Uterus (tissue), 4 donors: ENCODE measurements around the gene GPR27. TPM values are rescaled to one million over a fixed set of nuclear protein-coding genes. Genes with fewer than 3 reads are reported as not detected.

Source experiments
- DNase-seq, 2 donors: peaks; one replicate each; pipeline ENCODE4 v3.0.0-alpha.2; 2019 to 2020
- H3K27ac ChIP-seq, 2 donors: fragments of 200-600 bp; sonication (generic); 1 replicate in 1 of 2; 2 replicates in 1 of 2; pipeline ENCODE4 v1.5.1; 2016 to 2018
- H3K27me3 ChIP-seq, 2 donors: fragments of 200-600 bp; sonication (generic); one replicate each; pipeline ENCODE4 v1.5.1; 2018 to 2019; ENCODE audit warnings: control low read depth in 1 of 2
- H3K36me3 ChIP-seq, 2 donors: fragments of 200-600 bp; sonication (generic); one replicate each; pipeline ENCODE4 v1.5.1; 2019; ENCODE audit warnings: control low read depth in 1 of 2
- H3K4me1 ChIP-seq, 2 donors: fragments of 200-600 bp; sonication (generic); one replicate each; pipeline ENCODE4 v1.5.1; 2018 to 2019; ENCODE audit warnings: control low read depth in 1 of 2
- H3K4me3 ChIP-seq, 2 donors: fragments of 200-600 bp; sonication (generic); 1 replicate in 1 of 2; 2 replicates in 1 of 2; pipeline ENCODE4 v1.5.1; 2018 to 2019; ENCODE audit warnings: mild to moderate bottlenecking in 1 of 2
- H3K9me3 ChIP-seq, 2 donors: fragments of 200-600 bp; sonication (generic); one replicate each; pipeline ENCODE4 v1.5.1; 2019; ENCODE audit warnings: control low read depth in 1 of 2
- CTCF ChIP-seq, 4 experiments: fragments of 200-600 bp in 2 of 4; fragments of 450-650 bp in 2 of 4; sonication (generic) in 2 of 4; IDR thresholded peaks; one replicate each; pipeline ENCODE4 v1.5.1; 2016 to 2019; ENCODE audit warnings: antibody characterized with exemption in 4 of 4, mild to moderate bottlenecking in 2 of 4, moderate library complexity in 1 of 4
- POLR2A ChIP-seq, 2 donors: fragments of 450-650 bp; IDR thresholded peaks; one replicate each; pipeline ENCODE4 v1.6.1; 2016; ENCODE audit warnings: antibody characterized with exemption in 2 of 2, mild to moderate bottlenecking in 1 of 2, moderate library complexity in 1 of 2
- intact Hi-C: fragments of 100-400 bp; cut with DNase I; formaldehyde crosslinking; loops from one replicate; pipeline ENCODE4 v1.15.1; 2023; ENCODE audit warnings: low total_unique reads
- total RNA-seq, 4 donors: library from RNA; depleted of rRNA in 3 of 4; stranded (reverse); fragments of >200 nt in 3 of 4; gene quantifications; one replicate each; pipeline versions ENCODE4 v1.1.0 to v1.2.4, GENCODE V29; 2014 to 2023
- donor health status: DM: yes; HTN: yes; CAD: no.

Gene GPR27
- total RNA-seq, 4 donors from 2014 or later: under 0.01 to 9.7 (median 4.4) TPM

GRCh38 chr3:71744738-71745137 is 8.9 kb upstream of the GPR27 start:
- TF ChIP-seq POLR2A (IDR thresholded peaks at IDR 0.05): no peak
- no peak for TF ChIP-seq CTCF (IDR thresholded peaks at IDR 0.05)

GRCh38 chr3:71751602-71752001 is 2.1 kb upstream of the GPR27 start:
- Histone ChIP-seq H3K27ac (no peak overlapping the region), H3K4me3 (no peak overlapping the region), H3K4me1 (no peaks in the 10 kb centered on the region), H3K9me3 (no peaks in the 10 kb centered on the region), H3K27me3 (no peaks in the 10 kb centered on the region), H3K36me3 (no peaks in the 10 kb centered on the region)
- TF ChIP-seq POLR2A (IDR thresholded peaks at IDR 0.05) (no peak), CTCF (IDR thresholded peaks at IDR 0.05) (no peak)
- DNase-seq: no peak
- intact Hi-C loops: no loop called here

More at GRCh38 chr3:71744738-71745137, 8.9 kb upstream of the GPR27 start:
- H3K9me3 ChIP-seq: peaks cover 0 to 24% of the 10 kb centered on the region in 2 donors
- intact Hi-C loops: no loop called here
- H3K36me3 ChIP-seq: no peaks in the 10 kb centered on the region
- no peaks in the 10 kb centered on the region for H3K27me3 ChIP-seq
- H3K27ac ChIP-seq: no peak overlapping the region
- no peak for DNase-seq
- H3K4me3 ChIP-seq: no peak overlapping the region
- H3K4me1 ChIP-seq: no peaks in the 10 kb centered on the region

DNA sequence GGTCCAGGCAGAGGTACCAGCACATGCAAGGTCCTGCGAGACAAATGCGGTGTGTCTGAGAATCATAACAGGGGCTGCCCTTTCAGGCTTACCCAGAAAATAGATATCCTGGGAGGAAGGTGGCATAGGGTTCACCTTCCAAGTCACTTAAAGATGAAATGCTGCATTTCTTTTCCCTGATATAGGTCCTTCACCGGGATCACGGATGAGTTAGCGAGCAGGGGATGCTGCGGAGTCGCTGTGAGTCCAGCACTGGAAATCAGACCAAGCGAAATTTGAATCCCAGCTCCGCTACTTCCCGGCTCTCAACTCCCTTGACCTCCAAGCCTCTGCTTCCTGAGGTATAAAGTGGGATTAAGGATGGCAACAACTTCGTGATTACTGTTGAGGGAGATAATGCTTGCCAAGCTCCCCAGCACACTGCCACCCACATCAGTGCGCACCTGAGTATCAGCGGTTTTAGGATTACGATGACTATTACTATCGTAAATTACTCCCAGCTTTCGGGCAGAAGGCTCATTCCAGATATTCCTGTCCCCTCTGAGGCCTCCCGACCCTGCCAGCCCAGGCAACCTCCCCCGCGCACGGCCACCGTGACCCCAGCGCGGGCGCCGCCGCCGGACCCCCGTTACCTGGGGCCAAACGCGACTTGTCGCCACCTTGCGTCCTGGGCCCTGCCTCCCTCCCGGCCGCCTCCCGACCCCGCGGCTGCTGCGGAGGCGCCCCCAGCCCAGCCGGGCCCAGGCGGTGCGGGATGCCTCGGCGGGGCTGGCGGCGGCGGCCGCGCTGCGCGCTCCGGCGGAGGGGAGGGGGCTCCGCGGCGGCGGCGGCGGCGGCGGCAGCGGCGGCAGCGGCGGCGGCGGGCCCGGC is 589 bp upstream of the GPR27 start:
- no peak for TF ChIP-seq CTCF (IDR thresholded peaks at IDR 0.05)
- no peak for TF ChIP-seq POLR2A (IDR thresholded peaks at IDR 0.05)
- H3K4me1 ChIP-seq: no peaks in the 10 kb centered on the region

DNA sequence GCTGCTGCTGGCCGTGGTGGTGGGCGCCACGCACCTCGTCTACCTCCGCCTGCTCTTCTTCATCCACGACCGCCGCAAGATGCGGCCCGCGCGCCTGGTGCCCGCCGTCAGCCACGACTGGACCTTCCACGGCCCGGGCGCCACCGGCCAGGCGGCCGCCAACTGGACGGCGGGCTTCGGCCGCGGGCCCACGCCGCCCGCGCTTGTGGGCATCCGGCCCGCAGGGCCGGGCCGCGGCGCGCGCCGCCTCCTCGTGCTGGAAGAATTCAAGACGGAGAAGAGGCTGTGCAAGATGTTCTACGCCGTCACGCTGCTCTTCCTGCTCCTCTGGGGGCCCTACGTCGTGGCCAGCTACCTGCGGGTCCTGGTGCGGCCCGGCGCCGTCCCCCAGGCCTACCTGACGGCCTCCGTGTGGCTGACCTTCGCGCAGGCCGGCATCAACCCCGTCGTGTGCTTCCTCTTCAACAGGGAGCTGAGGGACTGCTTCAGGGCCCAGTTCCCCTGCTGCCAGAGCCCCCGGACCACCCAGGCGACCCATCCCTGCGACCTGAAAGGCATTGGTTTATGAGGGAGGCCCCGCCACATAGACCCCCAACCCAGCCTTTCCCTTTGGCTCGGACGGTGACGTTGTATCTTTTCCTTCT is 1.1 kb downstream of the GPR27 start:
- intact Hi-C loops: no loop called here
- no peak for DNase-seq

More for the DNA sequence above, 589 bp upstream of the GPR27 start:
- intact Hi-C loops: no loop called here
- H3K27ac ChIP-seq: no peak overlapping the region
- peak overlapping the region; percentile 27 to 47 for H3K4me3 ChIP-seq
- no peaks in the 10 kb centered on the region for H3K36me3 ChIP-seq
- DNase-seq: no peak
- H3K27me3 ChIP-seq: no peaks in the 10 kb centered on the region
- H3K9me3 ChIP-seq: no peaks in the 10 kb centered on the region

More for the DNA sequence above, 1.1 kb downstream of the GPR27 start:
- no peak overlapping the region for H3K27ac ChIP-seq
- no peaks in the 10 kb centered on the region for H3K4me1 ChIP-seq
- H3K36me3 ChIP-seq: no peaks in the 10 kb centered on the region
- H3K27me3 ChIP-seq: no peaks in the 10 kb centered on the region
- peak overlapping the region; percentile 27 to 47 for H3K4me3 ChIP-seq
- TF ChIP-seq CTCF (IDR thresholded peaks at IDR 0.05) (no peak), POLR2A (IDR thresholded peaks at IDR 0.05) (no peak)
- H3K9me3 ChIP-seq: no peaks in the 10 kb centered on the region
